ENCODE results near the gene ANKRD44.
"Not testable (repeated sequence)": the region's sequence is repeated elsewhere in the genome, so short reads cannot be mapped to it uniquely, and the experiment has no call there.

ANKRD44 gene

GRCh38 chr2:197010200-197011020 is 300.2 kb downstream of the ANKRD44 start:
- in situ Hi-C loops (cut with HindIII; ENCODE audit: low sequenced_read_pairs), result no loop called here

DNA sequence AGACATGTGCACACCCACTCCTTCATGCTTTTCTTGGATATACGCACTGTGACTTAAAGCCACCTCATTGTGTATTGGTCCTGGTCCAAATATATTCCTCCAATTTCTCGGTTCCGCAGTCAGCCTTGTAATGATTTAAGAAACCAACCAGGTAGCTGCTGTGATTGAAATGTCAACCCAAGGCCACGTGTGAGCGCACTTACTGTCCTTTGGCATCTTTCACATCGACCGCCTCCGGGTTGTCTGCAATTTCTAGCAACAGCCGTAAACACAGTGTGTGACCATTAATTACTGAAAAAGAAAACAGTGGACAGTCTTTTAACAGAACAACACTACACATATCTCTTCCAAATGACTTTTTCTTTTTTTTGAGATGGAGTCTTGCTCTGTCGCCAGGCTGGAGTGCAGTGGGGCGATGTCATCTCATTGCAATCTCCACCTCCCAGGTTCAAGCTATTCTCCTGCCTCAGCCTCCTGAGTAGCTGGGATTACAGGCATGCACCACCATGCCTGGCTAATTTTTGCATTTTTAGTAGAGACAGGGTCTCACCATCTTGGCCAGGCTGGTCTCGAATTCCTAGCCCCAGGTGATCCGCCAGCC is 301.7 kb downstream of the ANKRD44 start:
- in situ Hi-C loops (cut with HindIII; ENCODE audit: low sequenced_read_pairs), result not testable (repeated sequence)

DNA sequence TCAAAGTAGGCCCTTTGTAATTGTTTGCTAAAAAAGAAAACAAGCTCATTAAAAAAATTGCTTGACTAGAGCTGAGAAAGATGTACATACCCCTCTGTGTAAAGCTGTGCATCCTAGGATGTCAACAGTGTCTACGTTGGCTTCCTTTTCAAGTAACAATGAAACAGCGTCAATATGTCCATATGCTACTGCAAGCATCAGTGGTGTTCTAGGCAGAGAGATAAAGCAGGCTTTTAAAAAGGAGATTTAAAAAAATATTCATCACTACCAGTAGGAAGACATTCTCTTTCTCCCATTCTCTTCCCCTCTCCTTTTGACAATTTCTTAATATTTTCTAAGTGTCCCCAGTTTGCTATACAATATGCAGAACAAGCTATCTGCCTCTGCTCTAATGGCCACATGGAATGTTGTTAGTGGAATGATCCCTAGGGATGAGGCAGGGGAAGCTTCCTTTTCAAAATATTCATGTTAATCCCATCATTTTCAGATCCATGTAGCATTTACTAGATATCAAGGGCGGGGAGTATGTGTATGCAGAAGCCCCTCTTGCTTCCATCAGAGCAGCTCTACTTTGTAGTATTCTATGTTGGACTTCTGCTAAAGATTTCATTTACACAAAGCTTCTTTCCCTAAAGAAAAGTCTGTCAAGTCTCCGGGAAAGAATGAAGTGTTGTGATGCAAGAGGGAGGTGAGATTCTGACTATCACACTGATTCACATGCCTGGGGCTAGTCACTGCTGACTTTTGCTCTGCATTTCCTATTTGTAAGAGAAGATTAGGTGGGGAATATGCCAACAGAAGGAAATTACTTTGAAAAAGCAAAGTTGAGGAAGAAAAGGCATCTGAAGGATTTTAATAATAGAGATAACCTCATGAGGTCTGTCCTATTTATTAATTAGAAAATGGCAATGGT is 302.6 kb downstream of the ANKRD44 start:
- in situ Hi-C loops (cut with HindIII; ENCODE audit: low sequenced_read_pairs), result no loop called here

DNA sequence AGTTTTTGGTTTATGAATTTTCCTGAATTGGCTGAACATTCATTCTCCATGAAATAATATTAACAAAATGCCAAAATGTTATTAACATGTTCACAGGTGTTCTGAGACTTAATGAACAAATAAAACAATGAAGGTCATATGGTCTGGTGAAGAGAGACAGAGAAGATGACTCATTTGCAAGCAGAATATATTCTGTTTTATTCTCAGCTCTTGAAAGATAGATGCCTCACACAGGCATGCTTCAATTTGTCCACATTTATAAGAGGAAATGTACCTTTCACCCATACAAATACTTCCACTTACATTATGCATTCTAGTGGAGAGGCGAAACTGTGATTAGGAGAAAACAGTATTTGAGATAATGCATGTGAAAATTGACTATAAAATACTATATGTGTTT is 308.7 kb downstream of the ANKRD44 start:
- in situ Hi-C loops (cut with HindIII; ENCODE audit: low sequenced_read_pairs), result no loop called here

DNA sequence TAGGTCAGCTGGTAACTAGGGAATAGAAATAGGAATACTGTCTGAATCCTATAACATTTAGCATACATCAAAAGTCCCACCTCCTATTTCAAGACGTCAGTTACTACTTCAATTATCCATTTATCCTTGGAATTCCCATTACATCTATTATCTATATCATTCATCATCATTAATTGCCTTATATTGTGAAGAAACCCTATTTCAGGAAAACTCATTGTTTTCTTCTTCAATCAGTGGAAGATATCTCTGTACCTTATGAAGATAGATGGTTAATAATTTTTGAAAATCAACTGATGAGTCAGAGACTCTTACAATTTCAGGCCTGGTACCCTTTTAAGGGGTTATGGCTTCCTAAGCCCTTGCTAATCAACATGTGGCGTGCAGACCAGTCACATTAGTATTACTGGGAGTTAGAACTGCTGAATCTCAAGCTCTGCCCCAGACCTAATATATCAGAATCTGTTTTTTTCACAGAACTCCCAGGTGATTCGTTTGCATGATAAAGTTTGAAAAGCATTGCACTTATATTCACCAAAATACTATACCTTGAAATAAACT is 314.7 kb downstream of the ANKRD44 start:
- in situ Hi-C loops (cut with HindIII; ENCODE audit: low sequenced_read_pairs), result no loop called here

GRCh38 chr2:196994764-196995163 is 315.8 kb downstream of the ANKRD44 start:
- in situ Hi-C loops (cut with HindIII; ENCODE audit: low sequenced_read_pairs), result no loop called here

- in situ Hi-C loops (cut with HindIII; ENCODE audit: low sequenced_read_pairs), result no loop called here
Measured at GRCh38 chr2:196993617-196994016, 317.0 kb downstream of the ANKRD44 start.

- in situ Hi-C loops (cut with HindIII; ENCODE audit: low sequenced_read_pairs), result no loop called here
Measured at GRCh38 chr2:196992466-196992865, 318.1 kb downstream of the ANKRD44 start.

DNA sequence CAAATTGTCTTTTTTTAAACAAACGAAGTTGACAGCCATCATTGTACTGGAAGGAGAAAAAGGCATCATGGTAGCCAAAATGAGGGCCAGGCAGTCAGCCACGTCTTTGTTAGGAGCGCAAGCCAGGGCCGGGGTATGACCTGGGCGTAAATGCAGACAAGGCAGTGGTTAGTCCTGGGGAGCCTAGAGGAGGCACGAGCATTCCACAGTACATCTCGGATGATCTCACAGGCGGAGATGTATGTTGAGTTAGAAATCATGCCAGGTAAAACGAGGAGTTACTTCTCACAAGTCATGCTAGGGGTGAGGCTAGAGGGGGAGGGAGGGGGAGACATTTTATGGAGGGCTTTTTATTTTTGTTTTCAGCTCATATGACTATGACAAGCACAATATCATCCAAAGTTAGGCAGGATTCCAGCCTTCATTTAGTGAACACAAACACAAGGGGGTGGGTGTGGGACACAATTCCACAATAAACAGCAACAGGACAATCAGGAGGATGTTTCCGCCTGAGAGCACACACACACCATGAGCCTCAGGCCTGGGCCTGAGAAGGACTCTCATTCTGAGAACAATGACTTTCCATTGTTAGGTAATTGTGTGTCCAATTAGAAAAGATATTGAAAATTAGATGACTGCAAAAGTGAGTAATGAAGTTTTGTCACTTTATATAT is 319.7 kb downstream of the ANKRD44 start:
- in situ Hi-C loops (cut with HindIII; ENCODE audit: low sequenced_read_pairs), result no loop called here

DNA sequence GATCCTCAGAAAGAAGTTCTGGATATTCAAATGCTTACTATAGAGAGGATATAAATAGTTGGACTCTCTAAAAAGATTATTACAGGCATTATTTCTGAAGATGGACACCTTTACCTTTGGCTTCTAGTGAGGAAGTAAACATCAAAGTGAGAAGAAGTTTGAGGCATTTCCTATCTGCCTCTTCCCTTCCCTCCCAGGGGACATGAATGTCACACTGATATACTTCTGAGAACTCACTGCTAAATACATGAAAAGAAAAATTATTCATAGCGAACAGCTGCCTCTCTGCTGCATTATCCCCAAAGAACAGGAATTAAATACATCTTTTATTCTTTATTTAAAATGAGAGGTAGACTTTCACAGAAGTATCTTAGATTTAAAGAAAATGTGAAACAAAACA is 320.5 kb downstream of the ANKRD44 start:
- in situ Hi-C loops (cut with HindIII; ENCODE audit: low sequenced_read_pairs), result no loop called here

GRCh38 chr2:196989496-196989895 is 321.1 kb downstream of the ANKRD44 start:
- in situ Hi-C loops (cut with HindIII; ENCODE audit: low sequenced_read_pairs), result no loop called here

DNA sequence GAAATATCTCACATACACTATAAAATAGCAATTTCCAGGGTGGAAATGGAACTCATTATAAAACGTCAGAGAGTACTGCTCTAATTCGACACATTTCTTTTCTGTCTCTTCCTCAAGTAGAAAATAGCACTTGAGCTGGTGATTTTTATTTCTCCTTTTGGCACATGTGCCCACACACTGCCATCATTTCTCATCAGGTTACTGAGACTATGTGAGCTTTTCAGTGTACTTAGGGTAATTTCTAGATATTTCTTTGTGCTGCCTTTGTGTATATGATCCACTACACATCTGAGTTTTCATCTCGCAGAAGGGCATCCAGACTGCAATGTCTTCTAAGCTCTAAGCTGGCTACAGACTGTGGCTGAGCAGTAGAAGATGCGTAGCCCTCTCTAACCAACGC is 321.9 kb downstream of the ANKRD44 start:
- in situ Hi-C loops (cut with HindIII; ENCODE audit: low sequenced_read_pairs), result no loop called here

- in situ Hi-C loops (cut with HindIII; ENCODE audit: low sequenced_read_pairs), result no loop called here
Measured at GRCh38 chr2:196987649-196988364, 322.8 kb downstream of the ANKRD44 start.

GRCh38 chr2:196987298-196987648 is 323.3 kb downstream of the ANKRD44 start:
- in situ Hi-C loops (cut with HindIII; ENCODE audit: low sequenced_read_pairs), result no loop called here

GRCh38 chr2:196985511-196986183 is 324.9 kb downstream of the ANKRD44 start:
- in situ Hi-C loops (cut with HindIII; ENCODE audit: low sequenced_read_pairs), result no loop called here

DNA sequence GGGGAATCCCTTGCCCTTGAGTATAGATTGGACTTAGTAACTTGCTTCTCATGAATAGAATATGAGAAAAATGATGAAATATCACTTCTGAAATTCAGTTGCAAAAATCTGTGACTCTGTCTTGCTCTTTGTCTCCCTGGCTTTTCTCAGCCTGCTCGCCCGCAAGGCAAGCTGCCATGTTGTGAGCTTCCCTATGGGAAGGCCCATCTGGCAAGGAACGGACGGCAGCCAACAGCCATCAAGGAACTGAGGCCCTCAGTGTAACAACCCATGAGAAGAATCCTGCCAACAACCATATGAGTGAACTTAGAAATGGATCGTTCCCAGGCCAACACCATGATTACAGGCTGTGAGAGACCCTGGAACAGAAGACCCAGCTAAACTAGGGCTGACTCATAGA is 325.7 kb downstream of the ANKRD44 start:
- in situ Hi-C loops (cut with HindIII; ENCODE audit: low sequenced_read_pairs), result no loop called here

DNA sequence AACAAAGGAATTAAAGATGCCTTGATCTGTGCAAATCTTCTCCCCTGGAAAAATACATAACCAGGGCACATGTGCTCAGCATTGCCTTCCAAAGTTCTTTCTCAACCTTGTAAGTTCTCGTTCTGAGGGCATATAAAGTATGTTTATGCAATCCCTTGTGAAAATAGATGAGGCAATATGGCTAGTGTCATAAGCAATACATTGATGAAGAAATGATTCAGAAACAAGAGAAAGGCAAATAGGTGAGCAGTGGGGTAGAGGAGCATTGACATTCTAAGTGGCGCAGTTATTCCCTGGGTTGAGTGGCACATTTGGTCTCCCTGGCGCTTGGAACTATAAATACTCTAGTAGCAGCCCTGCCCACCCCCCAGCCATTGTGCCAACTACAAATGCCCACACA is 326.6 kb downstream of the ANKRD44 start:
- in situ Hi-C loops (cut with HindIII; ENCODE audit: low sequenced_read_pairs), result no loop called here

DNA sequence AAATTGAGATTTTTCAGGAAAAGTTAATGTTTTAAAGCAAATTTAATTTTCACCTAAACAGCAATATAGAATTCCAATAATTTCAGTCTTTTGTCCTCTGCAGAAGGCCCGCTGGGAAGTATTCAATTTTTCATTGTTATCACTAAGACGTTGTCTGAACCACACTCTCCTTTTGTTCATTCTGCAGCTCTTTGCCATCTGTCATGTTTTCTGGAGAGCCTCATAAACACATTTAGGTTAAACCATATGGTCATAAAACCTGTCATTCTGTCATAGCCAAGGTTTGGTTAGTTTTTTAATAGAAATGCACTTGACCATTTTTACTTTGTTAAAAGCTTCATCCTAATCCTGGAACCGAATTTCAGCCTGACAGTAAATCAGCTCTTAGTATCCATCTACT is 330.1 kb downstream of the ANKRD44 start:
- in situ Hi-C loops (cut with HindIII; ENCODE audit: low sequenced_read_pairs), result no loop called here

- in situ Hi-C loops (cut with HindIII; ENCODE audit: low sequenced_read_pairs), result no loop called here
Measured at GRCh38 chr2:196980001-196980400, 330.6 kb downstream of the ANKRD44 start.

DNA sequence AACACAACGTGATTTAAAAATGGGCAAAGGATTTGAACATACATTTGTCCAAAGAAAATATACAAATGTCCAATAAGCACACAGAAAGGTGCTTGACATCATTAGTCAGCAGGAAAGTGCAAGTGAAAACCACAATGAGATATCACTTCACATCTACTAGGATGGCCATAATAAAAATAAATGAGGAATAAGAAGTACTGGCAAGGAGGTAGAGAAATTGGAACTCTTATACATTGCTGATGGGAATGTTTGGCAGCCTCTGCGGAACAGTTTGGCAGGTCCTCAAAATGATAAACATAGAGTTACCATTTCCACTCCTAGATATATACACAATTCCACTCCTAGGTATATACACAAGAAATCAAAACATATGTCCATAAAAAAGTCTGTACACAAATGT is 333.1 kb downstream of the ANKRD44 start:
- in situ Hi-C loops (cut with HindIII; ENCODE audit: low sequenced_read_pairs), result no loop called here
